Measurements from ENCODE around the gene CTNNA2.

Gene CTNNA2

GRCh38 chr2:80351231-80351630 lies 838.4 kb downstream of the CTNNA2 start:
- DNase-seq: no peak

DNA sequence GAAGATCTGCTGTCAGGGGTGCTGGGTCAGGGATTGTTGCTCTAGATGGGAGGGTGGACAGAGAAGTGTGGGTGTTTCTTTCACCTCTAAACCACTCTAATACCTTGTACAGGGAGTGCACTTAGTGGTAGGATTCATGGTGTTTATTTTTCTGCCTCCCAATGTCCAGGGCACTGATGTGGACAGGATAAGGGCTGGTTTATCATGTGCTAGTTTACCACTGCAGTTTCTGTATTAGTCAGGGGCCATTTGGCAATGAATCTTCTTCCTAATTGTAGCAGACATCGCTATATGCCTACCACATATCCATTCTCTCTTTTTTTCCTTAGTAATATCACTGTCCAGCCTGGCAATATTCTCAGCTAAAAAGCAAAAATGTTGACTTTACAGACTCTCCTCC lies 842.0 kb downstream of the CTNNA2 start:
- DNase-seq: no peak

DNA sequence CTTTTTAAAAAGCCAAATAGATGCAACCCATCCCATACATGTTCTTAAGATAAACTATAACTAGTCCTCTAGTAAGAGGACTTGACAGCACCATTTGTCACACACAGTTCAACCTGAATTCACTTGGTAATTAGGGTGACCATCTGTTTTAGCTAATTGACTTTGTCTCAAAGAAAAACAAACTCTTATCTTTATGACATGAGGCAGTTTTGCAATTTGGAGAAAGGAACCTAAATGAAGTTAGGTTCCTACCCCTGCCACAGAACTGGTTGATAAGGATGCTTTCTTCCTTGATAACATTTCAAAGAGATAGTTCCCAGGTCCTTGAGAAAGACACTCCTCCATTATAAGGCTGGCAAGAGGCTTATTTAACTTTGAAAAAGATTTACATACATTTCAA lies 849.1 kb downstream of the CTNNA2 start:
- no peak for DNase-seq

DNA sequence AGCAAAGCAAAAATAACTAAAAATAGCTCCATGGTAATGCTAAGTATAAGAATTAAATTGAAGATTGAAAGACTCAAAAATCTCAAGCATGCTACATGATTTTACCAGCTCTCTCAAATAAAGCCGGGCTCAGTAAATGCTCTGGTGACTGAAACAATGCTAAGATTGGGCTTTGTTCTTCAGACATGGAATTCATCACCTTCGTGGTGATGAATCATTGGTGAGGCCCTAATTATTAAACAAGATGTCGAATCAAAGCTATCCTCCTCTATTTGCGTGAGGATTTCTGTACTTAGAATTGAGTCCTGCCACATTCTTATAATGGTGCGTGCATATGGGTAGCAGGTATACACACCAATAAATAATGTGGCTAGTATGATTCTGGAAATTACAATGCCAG lies 850.5 kb downstream of the CTNNA2 start:
- DNase-seq: no peak

GRCh38 chr2:80363791-80364349 lies 851.0 kb downstream of the CTNNA2 start:
- no peak for DNase-seq

DNA sequence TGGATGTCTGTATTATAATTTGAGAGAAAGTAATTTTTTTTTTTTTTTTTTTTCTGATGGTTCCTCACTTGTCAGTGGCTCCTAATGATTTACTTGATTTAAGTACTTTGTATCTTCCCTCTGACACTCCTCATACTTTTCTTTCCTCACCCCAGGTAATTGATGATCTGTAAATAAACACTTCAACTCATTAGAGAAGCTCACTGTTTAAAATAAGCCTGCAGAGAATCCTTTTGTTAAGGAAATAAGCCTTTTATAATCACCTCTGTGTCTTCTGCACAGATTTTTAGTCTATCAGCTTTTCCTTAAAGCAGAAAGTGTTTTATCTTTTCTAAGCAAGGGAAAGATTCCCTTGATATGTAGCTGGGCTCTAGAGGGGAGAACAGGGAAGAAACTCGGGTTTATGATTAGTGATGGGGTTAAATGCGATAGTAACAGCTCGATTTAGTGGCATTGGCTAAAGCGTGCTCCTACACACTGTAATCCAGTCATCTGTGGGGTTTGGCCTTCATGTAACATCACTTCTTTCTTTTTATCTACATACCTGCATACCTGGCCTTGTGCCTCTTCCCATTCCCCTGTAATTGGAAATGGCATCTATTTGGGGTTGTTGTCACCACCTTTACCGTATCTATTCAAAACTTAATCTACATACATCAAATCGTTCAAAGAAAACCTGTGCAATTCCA lies 851.8 kb downstream of the CTNNA2 start:
- DNase-seq: no peak

DNA sequence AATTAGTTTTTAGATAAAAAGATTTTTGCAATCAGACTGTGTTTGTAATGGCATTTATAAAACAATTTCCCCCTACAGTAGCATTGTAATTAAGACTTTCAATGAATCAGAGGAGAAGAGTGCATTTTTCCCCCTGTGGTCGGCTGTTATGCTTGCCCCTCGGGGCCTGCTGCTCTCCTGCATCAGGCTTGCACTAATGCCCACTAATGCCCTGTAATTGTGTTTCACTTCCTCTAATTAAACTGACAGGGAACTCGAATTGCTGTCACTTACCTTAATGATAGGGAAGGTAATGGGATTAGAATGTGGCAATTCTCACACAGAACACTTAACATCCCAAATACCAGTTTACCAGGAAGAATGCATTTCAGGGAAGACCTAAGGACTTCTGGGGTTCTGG lies 852.9 kb downstream of the CTNNA2 start:
- DNase-seq: no peak

GRCh38 chr2:80370375-80371009 lies 857.6 kb downstream of the CTNNA2 start:
- DNase-seq: no peak

DNA sequence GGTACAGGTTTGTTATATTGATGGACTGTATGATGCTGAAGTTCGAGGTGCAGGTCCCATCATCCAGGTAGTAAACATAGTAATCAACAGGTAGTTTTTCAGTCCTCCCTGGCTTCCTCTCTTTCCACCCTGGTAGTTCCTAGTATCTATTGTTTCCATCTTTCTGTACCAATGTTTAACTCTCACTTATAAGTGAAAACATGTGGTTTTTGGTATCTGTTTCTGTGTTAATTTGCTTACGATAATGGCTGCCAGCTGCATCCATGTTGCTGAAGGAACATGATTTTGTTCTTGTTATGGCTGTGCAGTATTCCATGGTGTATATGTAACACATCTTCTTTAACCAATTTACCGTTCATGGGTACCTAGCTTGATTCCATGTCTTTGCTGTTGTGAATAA lies 861.3 kb downstream of the CTNNA2 start:
- no peak for DNase-seq

DNA sequence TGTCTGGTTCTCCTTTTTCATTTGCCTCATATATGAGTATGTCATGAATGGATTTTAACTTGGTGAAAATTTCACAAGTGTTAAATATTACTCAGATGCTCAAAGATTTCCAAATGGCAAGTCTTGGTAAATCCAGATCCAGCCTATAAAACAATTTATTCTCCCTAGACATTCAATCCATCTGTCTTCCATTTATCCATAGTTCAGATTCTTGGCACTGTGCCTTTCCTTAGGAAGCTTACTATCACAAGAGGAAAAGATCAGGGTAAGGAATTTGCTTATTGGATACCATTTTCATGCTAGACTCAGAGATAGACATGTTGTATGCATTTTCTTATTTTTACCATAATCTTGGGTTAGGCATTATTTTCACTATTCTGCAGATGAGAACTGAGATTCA lies 864.2 kb downstream of the CTNNA2 start:
- DNase-seq: no peak

GRCh38 chr2:80380736-80381135 lies 867.9 kb downstream of the CTNNA2 start:
- no peak for DNase-seq

- no peak for DNase-seq
These were observed 868.8 kb downstream of the CTNNA2 start for GRCh38 chr2:80381666-80382065.

- DNase-seq: no peak
These were observed 879.6 kb downstream of the CTNNA2 start for GRCh38 chr2:80392441-80392840.

GRCh38 chr2:80393991-80394390 lies 881.1 kb downstream of the CTNNA2 start:
- no peak for DNase-seq

DNA sequence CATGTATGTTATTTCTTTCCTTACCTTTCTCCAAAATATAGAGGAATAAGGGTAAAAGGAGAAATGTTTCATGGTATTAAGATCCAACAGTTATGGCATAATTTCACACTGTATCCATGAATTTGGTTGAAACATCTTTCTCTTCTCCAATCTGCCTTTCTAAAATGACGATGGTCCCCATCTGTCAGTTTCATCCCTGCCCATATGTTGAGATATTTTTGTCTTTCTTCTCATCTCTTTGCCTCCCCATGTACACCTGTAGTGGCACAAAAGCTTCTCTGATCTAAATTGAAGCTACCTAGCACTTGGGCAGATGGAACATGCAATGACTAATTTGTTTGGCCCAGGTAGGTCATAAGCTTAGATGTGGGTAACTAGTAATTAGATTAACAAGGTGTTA lies 882.4 kb downstream of the CTNNA2 start:
- no peak for DNase-seq

- DNase-seq: no peak
These were observed 883.4 kb downstream of the CTNNA2 start for GRCh38 chr2:80396276-80396675.

GRCh38 chr2:80403081-80403480 lies 890.2 kb downstream of the CTNNA2 start:
- DNase-seq: no peak

DNA sequence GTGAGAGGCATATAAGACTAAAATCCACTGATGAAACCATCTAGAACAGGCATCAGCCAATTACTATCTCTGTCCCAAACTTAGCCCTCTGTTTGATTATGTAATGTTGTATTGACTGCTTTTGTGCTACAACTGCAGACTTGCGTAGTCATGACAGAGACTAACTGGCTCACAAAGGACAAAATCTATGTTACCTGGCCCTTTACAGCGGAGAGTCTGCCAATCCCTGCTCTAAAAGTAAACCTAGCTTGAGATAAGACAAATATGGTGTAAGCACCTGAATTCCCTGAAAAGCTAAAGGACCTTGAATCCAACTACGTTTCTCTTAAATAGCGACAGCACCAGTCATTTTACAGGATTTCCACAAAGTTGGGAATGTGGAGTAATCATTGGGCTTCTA lies 894.5 kb downstream of the CTNNA2 start:
- no peak for DNase-seq

DNA sequence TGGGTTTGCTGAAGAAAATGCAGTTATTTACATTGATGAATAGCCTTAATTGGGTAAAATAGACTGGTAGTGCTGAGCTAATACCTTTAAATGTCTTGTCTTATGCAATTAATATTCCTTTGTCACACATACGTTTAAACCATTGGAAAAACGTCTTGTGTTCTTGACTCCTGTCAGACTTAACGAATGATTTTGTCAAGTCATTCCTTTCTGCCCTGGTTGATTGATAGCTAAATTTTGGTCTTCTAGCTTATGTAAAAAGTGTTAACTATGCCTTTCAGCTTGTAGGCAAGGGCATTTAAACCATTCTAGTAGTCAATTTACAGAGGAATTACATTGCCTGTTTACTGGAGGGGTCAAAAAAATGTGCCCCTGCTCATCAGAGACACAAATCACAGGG lies 897.5 kb downstream of the CTNNA2 start:
- DNase-seq: no peak

GRCh38 chr2:80413136-80413535 lies 900.3 kb downstream of the CTNNA2 start:
- DNase-seq: no peak

DNA sequence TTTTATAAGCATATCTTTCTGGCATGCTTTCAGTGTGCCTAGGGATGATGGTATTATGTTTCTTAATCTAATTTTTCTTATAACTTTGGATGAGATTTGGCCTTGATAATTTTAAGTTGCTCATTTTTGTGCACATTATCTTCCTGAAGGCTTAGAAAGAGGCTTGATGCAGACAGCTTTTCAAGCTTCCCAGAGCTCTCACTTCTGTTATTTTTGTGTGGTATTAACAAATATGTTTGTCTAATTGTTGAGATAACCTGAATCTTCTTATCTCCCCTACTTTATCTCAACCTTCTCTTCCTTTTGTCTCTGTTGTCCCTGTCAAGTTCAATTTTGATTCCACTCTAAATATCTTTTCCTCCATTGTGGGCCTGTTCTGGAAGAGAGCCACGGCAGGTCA lies 904.9 kb downstream of the CTNNA2 start:
- no peak for DNase-seq

DNA sequence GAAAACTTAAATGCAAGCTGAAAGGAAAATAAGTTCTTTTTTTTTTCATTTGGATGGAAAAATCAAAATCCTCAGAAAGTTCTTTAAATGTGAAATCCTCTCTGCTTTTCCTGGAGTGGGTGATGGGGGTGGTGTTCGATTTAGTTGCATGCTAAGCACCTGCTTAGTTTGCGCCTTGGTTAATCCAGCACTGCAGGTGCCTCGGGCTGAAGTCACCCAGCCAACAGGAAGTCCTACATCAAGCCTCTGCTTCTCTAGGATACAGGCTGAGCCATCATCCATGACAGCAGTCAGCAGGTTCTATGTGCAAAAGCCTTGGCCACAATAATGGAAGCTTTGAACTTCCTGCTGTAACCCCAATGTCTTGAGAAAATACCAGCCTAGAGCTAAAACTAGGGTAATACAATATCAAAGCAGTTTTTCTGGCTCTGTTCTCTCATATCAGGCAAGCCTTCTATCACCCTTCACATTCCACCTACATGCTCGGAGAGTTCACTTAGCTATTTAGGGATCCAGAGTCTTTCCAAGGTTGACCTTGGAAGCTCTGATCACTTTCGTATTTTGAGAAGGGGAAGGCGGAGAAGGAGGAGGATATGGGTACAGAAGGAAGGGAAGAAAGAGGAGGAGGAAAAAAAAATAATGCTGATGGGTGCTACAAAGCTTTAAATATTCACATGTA lies 907.8 kb downstream of the CTNNA2 start:
- DNase-seq: no peak

DNA sequence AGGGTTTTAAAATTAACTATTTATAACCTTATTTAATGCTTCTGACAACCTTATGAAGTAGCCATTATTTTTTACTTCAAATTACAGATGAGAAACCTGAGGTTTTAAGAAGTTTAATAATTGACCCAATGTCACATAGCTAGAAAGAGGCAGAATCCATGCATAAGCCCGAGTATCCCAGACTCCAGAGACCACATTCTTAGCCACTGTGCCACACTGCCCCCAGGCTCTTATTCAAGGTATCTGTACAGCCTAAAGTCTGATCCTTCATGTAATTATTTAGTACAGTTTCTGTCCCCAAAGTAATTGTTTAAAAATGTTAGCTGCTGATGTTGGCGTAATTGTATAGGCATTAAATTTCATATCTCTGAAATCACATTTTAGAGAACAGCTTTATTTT lies 916.4 kb downstream of the CTNNA2 start:
- DNase-seq: no peak

- DNase-seq: no peak
These were observed 925.1 kb downstream of the CTNNA2 start for GRCh38 chr2:80437959-80438358.
